HepG2 (cell line): Measurements from ENCODE around the gene NUDT21. TPM values are rescaled to one million over a fixed set of nuclear protein-coding genes. Genes with fewer than 3 reads are reported as not detected.
A peak's percentile ranks its signal among the peaks of the same experiment; 100 is the strongest.

Experiments used
- ASH2L ChIP-seq: fragments of 300-600, 200-600 bp; sonication (generic); IDR thresholded peaks from 2 replicates; pipeline ENCODE4 v1.7.0; 2017; ENCODE audit warnings: low read depth, mild to moderate bottlenecking, moderate library complexity, mixed read lengths, low read length; ENCODE audit not compliant: insufficient read length
- ATF1 ChIP-seq: IDR thresholded peaks from 2 replicates; pipeline ENCODE4 v1.6.1; 2016; ENCODE audit warnings: mild to moderate bottlenecking, control low read depth
- BORCS8-MEF2B ChIP-seq: sonication (generic); formaldehyde crosslinking; IDR thresholded peaks from 2 replicates; pipeline ENCODE4 v1.8.0; 2022; ENCODE audit warnings: mild to moderate bottlenecking, missing genetic modification reagents
- CEBPB ChIP-seq: IDR thresholded peaks from 2 replicates; pipeline ENCODE4 v1.6.1; 2011; ENCODE audit warnings: low read depth, low read length, improper control_type of control experiment, borderline replicate concordance
- MEF2D ChIP-seq: sonication (generic); formaldehyde crosslinking; IDR thresholded peaks from 2 replicates; pipeline ENCODE4 v1.5.1; 2020; ENCODE audit warnings: mild to moderate bottlenecking, missing genetic modification reagents
- NR1H2 ChIP-seq: sonication (generic); formaldehyde crosslinking; IDR thresholded peaks from 2 replicates; pipeline ENCODE4 v1.8.1; 2022; ENCODE audit warnings: low read depth, missing genetic modification reagents, borderline replicate concordance
- ONECUT2 ChIP-seq: sonication (generic); formaldehyde crosslinking; IDR thresholded peaks from 2 replicates; pipeline ENCODE4 v1.4.0; 2020; ENCODE audit warnings: missing genetic modification reagents
- PHF8 ChIP-seq: sonication (generic); formaldehyde crosslinking; IDR thresholded peaks from 2 replicates; pipeline ENCODE4 v1.5.0; 2020; ENCODE audit warnings: missing genetic modification reagents
- POLR2G ChIP-seq: fragments of 200-400 bp; formaldehyde crosslinking; IDR thresholded peaks from 2 replicates; pipeline ENCODE4 v1.6.1; 2018; ENCODE audit warnings: mild to moderate bottlenecking, low read depth, low read length, moderate library complexity
- RAD21 ChIP-seq: fragments of 450-650 bp; formaldehyde crosslinking; IDR thresholded peaks from 2 replicates; pipeline ENCODE4 v1.5.0; 2020; ENCODE audit warnings: mild to moderate bottlenecking
- SATB2 ChIP-seq: sonication (generic); formaldehyde crosslinking; IDR thresholded peaks from 2 replicates; pipeline ENCODE4 v1.5.0; 2020; ENCODE audit warnings: missing genetic modification reagents
- SMAD3 ChIP-seq: sonication (generic); formaldehyde crosslinking; IDR thresholded peaks from 2 replicates; pipeline ENCODE4 v1.4.0; 2020; ENCODE audit warnings: missing genetic modification reagents
- TAF15 ChIP-seq: fragments of 200-400 bp; formaldehyde crosslinking; IDR thresholded peaks from one replicate; pipeline ENCODE4 v1.6.1; 2018; ENCODE audit warnings: mild to moderate bottlenecking, low read depth, low read length; ENCODE audit not compliant: poor library complexity, severe bottlenecking
- WIZ ChIP-seq: sonication (generic); formaldehyde crosslinking; IDR thresholded peaks from 2 replicates; pipeline ENCODE4 v1.5.1; 2020; ENCODE audit warnings: mild to moderate bottlenecking, missing genetic modification reagents
- ZC3H13 ChIP-seq: sonication (generic); formaldehyde crosslinking; IDR thresholded peaks from 2 replicates; pipeline ENCODE4 v1.8.1; 2023; ENCODE audit warnings: mild to moderate bottlenecking, missing genetic modification reagents, moderate library complexity
- ZFP37 ChIP-seq: sonication (generic); formaldehyde crosslinking; IDR thresholded peaks from 2 replicates; pipeline ENCODE4 v1.4.0; 2020; ENCODE audit warnings: missing genetic modification reagents, borderline replicate concordance
- ZIK1 ChIP-seq: sonication (generic); formaldehyde crosslinking; IDR thresholded peaks from 2 replicates; pipeline ENCODE4 v1.5.0; 2020; ENCODE audit warnings: mild to moderate bottlenecking, low read depth, missing genetic modification reagents, borderline replicate concordance
- ZNF180 ChIP-seq: sonication (generic); formaldehyde crosslinking; IDR thresholded peaks from 2 replicates; pipeline ENCODE4 v1.4.0; 2020; ENCODE audit warnings: low read depth, missing genetic modification reagents, borderline replicate concordance
- ZNF772 ChIP-seq: sonication (generic); formaldehyde crosslinking; IDR thresholded peaks from 2 replicates; pipeline ENCODE4 v1.5.0; 2020; ENCODE audit warnings: mild to moderate bottlenecking, missing genetic modification reagents
- polyA plus RNA-seq, 8 experiments: library from polyadenylated mRNA; depleted of rRNA in 3 of 8; stranded (reverse) in 7 of 8; unstranded in 1 of 8; fragments of >200 nt; fragmentation: Illumina TruSeq in 4 of 8; extraction: Trizol in 4 of 8; gene quantifications; 2 replicates each; pipeline versions ENCODE4 v1.2.1 to v1.2.3, GENCODE V29; 2011 to 2016; ENCODE audit warnings: low read depth in 4 of 8, missing spikeins in 1 of 8, mixed read lengths in 1 of 8; ENCODE audit not compliant: insufficient read depth in 1 of 8
- total RNA-seq, 5 experiments: library from RNA; depleted of rRNA; stranded (reverse); fragments of >200 nt; fragmentation: Illumina TruSeq; extraction: Trizol; gene quantifications; 2 replicates each; pipeline ENCODE4 v1.2.3, GENCODE V29; 2016; ENCODE audit warnings: low read depth in 1 of 5
- TF ChIP-seq, protein P1 (sequence below): IDR thresholded peaks from 2 replicates; pipeline ENCODE4 v1.6.1; 2016; ENCODE audit warnings: low read depth, control low read depth
- TF ChIP-seq, protein P2 (sequence below): sonication (generic); formaldehyde crosslinking; conservative IDR thresholded peaks from 2 replicates; pipeline ENCODE4 v1.4.0; 2020; ENCODE audit warnings: mild to moderate bottlenecking, missing genetic modification reagents, moderate library complexity
- TF ChIP-seq, protein P3 (sequence below): sonication (generic); formaldehyde crosslinking; IDR thresholded peaks from 2 replicates; pipeline ENCODE4 v1.4.0; 2020; ENCODE audit warnings: missing genetic modification reagents

NUDT21 gene
- total and polyA plus RNA-seq, 2 of the 13 experiments (the other 11 are each of a cell fraction or from before 2014, with no cell fraction given): 177 to 210 TPM

DNA sequence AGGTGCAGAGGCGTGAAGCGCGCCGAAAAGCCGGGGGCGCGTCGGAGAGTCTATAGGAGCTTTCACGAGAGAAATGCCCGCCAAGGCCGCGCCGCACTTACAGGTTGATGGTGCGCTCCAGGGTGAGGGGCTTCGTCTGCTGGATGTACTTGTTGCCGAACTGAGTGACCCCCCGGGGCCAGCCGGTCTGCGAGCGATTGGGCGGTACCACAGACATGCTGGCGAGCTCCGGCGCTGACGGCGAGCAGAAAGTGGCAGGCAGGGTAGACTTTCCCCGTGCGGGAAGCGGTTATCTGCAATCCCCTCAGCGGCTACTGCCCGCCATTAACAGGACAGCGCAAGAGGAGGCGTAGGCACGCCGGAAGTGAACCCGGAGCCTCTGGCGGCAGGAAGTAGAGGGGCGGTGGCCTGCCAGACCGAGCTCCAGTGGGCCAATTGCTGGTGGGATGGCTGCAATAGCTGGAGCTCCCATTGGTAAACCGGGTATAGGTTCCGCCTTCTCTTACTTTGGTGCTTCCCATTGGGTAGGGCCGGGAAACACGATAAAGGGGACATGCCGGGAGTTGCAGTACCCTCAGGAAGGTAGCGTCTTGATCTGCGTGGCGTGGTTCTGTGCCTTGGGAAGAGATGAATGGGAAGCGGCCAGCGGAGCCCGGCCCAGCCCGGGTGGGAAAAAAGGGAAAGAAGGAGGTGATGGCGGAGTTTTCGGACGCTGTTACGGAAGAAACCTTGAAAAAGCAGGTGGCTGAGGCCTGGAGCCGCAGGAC lies at the start of gene NUDT21, which contains the start of gene OGFOD1 (continued):
- peak; percentile 59 for TF ChIP-seq BORCS8-MEF2B (CRISPR knock-in tag)
- peak; percentile 78; the same call in 1 of the 2 replicates for TF ChIP-seq ZNF772 (CRISPR knock-in tag)
- no peak; the same call in 1 of the 2 replicates for TF ChIP-seq SMAD3 (CRISPR knock-in tag)
- TF ChIP-seq POLR2G: peak; percentile 96
- TF ChIP-seq, protein P1, sequence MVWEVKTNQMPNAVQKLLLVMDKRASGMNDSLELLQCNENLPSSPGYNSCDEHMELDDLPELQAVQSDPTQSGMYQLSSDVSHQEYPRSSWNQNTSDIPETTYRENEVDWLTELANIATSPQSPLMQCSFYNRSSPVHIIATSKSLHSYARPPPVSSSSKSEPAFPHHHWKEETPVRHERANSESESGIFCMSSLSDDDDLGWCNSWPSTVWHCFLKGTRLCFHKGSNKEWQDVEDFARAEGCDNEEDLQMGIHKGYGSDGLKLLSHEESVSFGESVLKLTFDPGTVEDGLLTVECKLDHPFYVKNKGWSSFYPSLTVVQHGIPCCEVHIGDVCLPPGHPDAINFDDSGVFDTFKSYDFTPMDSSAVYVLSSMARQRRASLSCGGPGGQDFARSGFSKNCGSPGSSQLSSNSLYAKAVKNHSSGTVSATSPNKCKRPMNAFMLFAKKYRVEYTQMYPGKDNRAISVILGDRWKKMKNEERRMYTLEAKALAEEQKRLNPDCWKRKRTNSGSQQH: peak; percentile 91; the same call in 1 of the 2 replicates
- TF ChIP-seq ZC3H13 (CRISPR knock-in tag): 0 out of 2 replicates have a peak, but pooled peaks have one; percentile 42
- TF ChIP-seq PHF8: peak; percentile 93
- TF ChIP-seq ATF1 (CRISPR knock-in tag): peak; percentile 87
- 0 out of 2 replicates have a peak, but pooled peaks have one; percentile 80 for TF ChIP-seq ZFP37 (CRISPR knock-in tag)
- TF ChIP-seq CEBPB: peak; percentile 74; the same call in 1 of the 2 replicates
- TF ChIP-seq RAD21 (CRISPR knock-in tag): 0 out of 2 replicates have a peak, but pooled peaks have one; percentile 20
- TF ChIP-seq SATB2 (CRISPR knock-in tag): peak; percentile 76; the same call in 1 of the 2 replicates
- TF ChIP-seq WIZ (CRISPR knock-in tag): 0 out of 2 replicates have a peak, but pooled peaks have one; percentile 66
- TF ChIP-seq ONECUT2 (CRISPR knock-in tag): no peak
- peak; percentile 63 for TF ChIP-seq MEF2D
- TF ChIP-seq, protein P2, sequence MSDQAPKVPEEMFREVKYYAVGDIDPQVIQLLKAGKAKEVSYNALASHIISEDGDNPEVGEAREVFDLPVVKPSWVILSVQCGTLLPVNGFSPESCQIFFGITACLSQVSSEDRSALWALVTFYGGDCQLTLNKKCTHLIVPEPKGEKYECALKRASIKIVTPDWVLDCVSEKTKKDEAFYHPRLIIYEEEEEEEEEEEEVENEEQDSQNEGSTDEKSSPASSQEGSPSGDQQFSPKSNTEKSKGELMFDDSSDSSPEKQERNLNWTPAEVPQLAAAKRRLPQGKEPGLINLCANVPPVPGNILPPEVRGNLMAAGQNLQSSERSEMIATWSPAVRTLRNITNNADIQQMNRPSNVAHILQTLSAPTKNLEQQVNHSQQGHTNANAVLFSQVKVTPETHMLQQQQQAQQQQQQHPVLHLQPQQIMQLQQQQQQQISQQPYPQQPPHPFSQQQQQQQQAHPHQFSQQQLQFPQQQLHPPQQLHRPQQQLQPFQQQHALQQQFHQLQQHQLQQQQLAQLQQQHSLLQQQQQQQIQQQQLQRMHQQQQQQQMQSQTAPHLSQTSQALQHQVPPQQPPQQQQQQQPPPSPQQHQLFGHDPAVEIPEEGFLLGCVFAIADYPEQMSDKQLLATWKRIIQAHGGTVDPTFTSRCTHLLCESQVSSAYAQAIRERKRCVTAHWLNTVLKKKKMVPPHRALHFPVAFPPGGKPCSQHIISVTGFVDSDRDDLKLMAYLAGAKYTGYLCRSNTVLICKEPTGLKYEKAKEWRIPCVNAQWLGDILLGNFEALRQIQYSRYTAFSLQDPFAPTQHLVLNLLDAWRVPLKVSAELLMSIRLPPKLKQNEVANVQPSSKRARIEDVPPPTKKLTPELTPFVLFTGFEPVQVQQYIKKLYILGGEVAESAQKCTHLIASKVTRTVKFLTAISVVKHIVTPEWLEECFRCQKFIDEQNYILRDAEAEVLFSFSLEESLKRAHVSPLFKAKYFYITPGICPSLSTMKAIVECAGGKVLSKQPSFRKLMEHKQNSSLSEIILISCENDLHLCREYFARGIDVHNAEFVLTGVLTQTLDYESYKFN (CRISPR knock-in tag): 0 out of 2 replicates have a peak, but pooled peaks have one; percentile 27
- peak; percentile 98 for TF ChIP-seq ASH2L
- TF ChIP-seq ZIK1 (CRISPR knock-in tag): peak; percentile 45; the same call in 1 of the 2 replicates
- 0 out of 2 replicates have a peak, but pooled peaks have one; percentile 40 for TF ChIP-seq ZNF180 (CRISPR knock-in tag)
- TF ChIP-seq NR1H2 (CRISPR knock-in tag): peak; percentile 37; the same call in 1 of the 2 replicates
- TF ChIP-seq, protein P3, sequence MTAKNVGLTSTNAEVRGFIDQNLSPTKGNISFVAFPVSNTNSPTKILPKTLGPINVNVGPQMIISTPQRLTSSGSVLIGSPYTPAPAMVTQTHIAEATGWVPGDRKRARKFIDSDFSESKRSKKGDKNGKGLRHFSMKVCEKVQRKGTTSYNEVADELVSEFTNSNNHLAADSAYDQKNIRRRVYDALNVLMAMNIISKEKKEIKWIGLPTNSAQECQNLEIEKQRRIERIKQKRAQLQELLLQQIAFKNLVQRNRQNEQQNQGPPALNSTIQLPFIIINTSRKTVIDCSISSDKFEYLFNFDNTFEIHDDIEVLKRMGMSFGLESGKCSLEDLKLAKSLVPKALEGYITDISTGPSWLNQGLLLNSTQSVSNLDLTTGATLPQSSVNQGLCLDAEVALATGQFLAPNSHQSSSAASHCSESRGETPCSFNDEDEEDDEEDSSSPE (CRISPR knock-in tag): peak; percentile 94
- TF ChIP-seq TAF15: peak; percentile 77
